Measurements from ENCODE around the gene TRAPPC2. TPM values are rescaled to one million over a fixed set of nuclear protein-coding genes. Genes with fewer than 3 reads are reported as not detected.
A peak's percentile ranks its signal among the peaks of the same experiment; 100 is the strongest.

Gene TRAPPC2
- total RNA-seq, 4 donors from 2014 or later = 9.7 to 16.9 (median 12.0) TPM

GRCh38 chrX:13697976-13698375 lies 36.4 kb downstream of the TRAPPC2 start:
- no peaks in the 10 kb centered on the region for H3K9me3 ChIP-seq
- H3K36me3 ChIP-seq = no peaks in the 10 kb centered on the region
- peaks cover 48% of the 10 kb centered on the region for H3K4me1 ChIP-seq
- 96% methylated on average over 1 of the region's 1 CpG for WGBS
- DNase-seq (ENCODE audit: low spot score in 2 of 2) = no peak
- H3K27me3 ChIP-seq = no peaks in the 10 kb centered on the region
- no peak overlapping the region for H3K4me3 ChIP-seq
- H3K27ac ChIP-seq = no peak overlapping the region
- no peak for TF ChIP-seq POLR2A (IDR thresholded peaks at IDR 0.05)
- no peak for TF ChIP-seq EP300 (IDR thresholded peaks at IDR 0.05)
- TF ChIP-seq POLR2AphosphoS5 (IDR thresholded peaks at IDR 0.05) = no peak
- no peak for TF ChIP-seq CTCF (IDR thresholded peaks at IDR 0.05)

GRCh38 chrX:13697455-13697854 lies 37.0 kb downstream of the TRAPPC2 start:
- Histone ChIP-seq H3K27ac (no peak overlapping the region), H3K4me3 (no peak overlapping the region), H3K4me1 (peaks cover 49% of the 10 kb centered on the region), H3K36me3 (no peaks in the 10 kb centered on the region), H3K9me3 (no peaks in the 10 kb centered on the region), H3K27me3 (no peaks in the 10 kb centered on the region)
- no peak for DNase-seq (ENCODE audit: low spot score in 2 of 2)
- WGBS = 93% methylated on average over 2 of the region's 2 CpGs
- no peak for TF ChIP-seq CTCF (IDR thresholded peaks at IDR 0.05)
- no peak for TF ChIP-seq POLR2AphosphoS5 (IDR thresholded peaks at IDR 0.05)
- TF ChIP-seq EP300 (IDR thresholded peaks at IDR 0.05) = no peak
- TF ChIP-seq POLR2A (IDR thresholded peaks at IDR 0.05) = no peak

- no peaks in the 10 kb centered on the region for H3K27me3 ChIP-seq
- H3K4me3 ChIP-seq = no peak overlapping the region
- WGBS = 82% methylated on average over 4 of the region's 4 CpGs
- TF ChIP-seq EP300 (IDR thresholded peaks at IDR 0.05) (no peak), POLR2A (IDR thresholded peaks at IDR 0.05) (no peak), CTCF (IDR thresholded peaks at IDR 0.05) (no peak), POLR2AphosphoS5 (IDR thresholded peaks at IDR 0.05) (no peak)
- DNase-seq (ENCODE audit: low spot score in 2 of 2) = no peak
- no peak overlapping the region for H3K27ac ChIP-seq
- H3K4me1 ChIP-seq = peaks cover 56% of the 10 kb centered on the region
- H3K9me3 ChIP-seq = no peaks in the 10 kb centered on the region
- no peaks in the 10 kb centered on the region for H3K36me3 ChIP-seq
These were observed 38.8 kb downstream of the TRAPPC2 start for GRCh38 chrX:13695601-13696115.

GRCh38 chrX:13694983-13695382 lies 39.4 kb downstream of the TRAPPC2 start:
- Histone ChIP-seq H3K4me1 (peaks cover 49% of the 10 kb centered on the region), H3K27ac (no peak overlapping the region)
- 62% methylated on average over 8 of the region's 8 CpGs for WGBS

GRCh38 chrX:13694359-13694758 lies 40.1 kb downstream of the TRAPPC2 start:
- Histone ChIP-seq H3K27ac (peak overlapping the region; percentile 69), H3K4me3 (no peak overlapping the region), H3K27me3 (no peaks in the 10 kb centered on the region), H3K36me3 (no peaks in the 10 kb centered on the region), H3K4me1 (peaks cover 43% of the 10 kb centered on the region), H3K9me3 (no peaks in the 10 kb centered on the region)
- WGBS = 65% methylated on average over 2 of the region's 2 CpGs
- TF ChIP-seq CTCF (IDR thresholded peaks at IDR 0.05) (no peak), POLR2AphosphoS5 (IDR thresholded peaks at IDR 0.05) (no peak), POLR2A (IDR thresholded peaks at IDR 0.05) (no peak), EP300 (IDR thresholded peaks at IDR 0.05) (no peak)
- no peak for DNase-seq (ENCODE audit: low spot score in 2 of 2)

More at GRCh38 chrX:13694983-13695382, 39.4 kb downstream of the TRAPPC2 start:
- Histone ChIP-seq H3K36me3 (no peaks in the 10 kb centered on the region), H3K4me3 (no peak overlapping the region), H3K9me3 (no peaks in the 10 kb centered on the region), H3K27me3 (no peaks in the 10 kb centered on the region)
- no peak for DNase-seq (ENCODE audit: low spot score in 2 of 2)
- TF ChIP-seq EP300 (IDR thresholded peaks at IDR 0.05) (no peak), POLR2A (IDR thresholded peaks at IDR 0.05) (no peak)
